Activated B cell treated with CpG ODN at 0.5 μM for 24 hours (primary cell): ENCODE results near the gene NPAS3. TPM values are rescaled to one million over a fixed set of nuclear protein-coding genes. Genes with fewer than 3 reads are reported as not detected.

Experiments used
- ATAC-seq: fragments of 200-7000 bp; cut with Tn5 transposase; one replicate; pipeline ENCODE4 v1.10.0; 2021; ENCODE audit warnings: low read depth, mild to moderate bottlenecking, moderate library complexity
- CTCF ChIA-PET: fragments of 350-600 bp; sonication (Branson Sonifier 250); formaldehyde crosslinking; loops from one replicate; lab custom pipeline; 2021; ENCODE audit warnings: antibody characterized with exemption; lab: Charles Lee
- POLR2A ChIA-PET: fragments of 350-600 bp; sonication (Branson Sonifier 250); formaldehyde crosslinking; loops from one replicate; lab custom pipeline; 2021; ENCODE audit warnings: antibody characterized with exemption; lab: Charles Lee
- DNase-seq: peaks from one replicate; pipeline ENCODE4 v3.0.0; 2022
- H3K27ac Mint-ChIP-seq: one replicate; pipeline ENCODE4 v1.8.0; 2020; ENCODE audit warnings: mixed read lengths
- H3K27me3 Mint-ChIP-seq: one replicate; pipeline ENCODE4 v1.8.0; 2021; ENCODE audit warnings: mixed read lengths
- H3K36me3 Mint-ChIP-seq: one replicate; pipeline ENCODE4 v1.8.0; 2021; ENCODE audit warnings: low read depth, mixed read lengths
- H3K4me1 Mint-ChIP-seq: one replicate; pipeline ENCODE4 v1.8.0; 2021; ENCODE audit warnings: mixed read lengths
- H3K4me3 Mint-ChIP-seq: one replicate; pipeline ENCODE4 v1.8.0; 2020; ENCODE audit warnings: mild to moderate bottlenecking, mixed read lengths
- H3K9me3 Mint-ChIP-seq: one replicate; pipeline ENCODE4 v1.8.0; 2020; ENCODE audit warnings: mixed read lengths
- CTCF ChIP-seq: fragments of 200-600 bp; IDR thresholded peaks from one replicate; pipeline ENCODE4 v1.8.0; 2022; ENCODE audit warnings: antibody characterized with exemption, mild to moderate bottlenecking
- intact Hi-C: fragments of 100-400 bp; cut with micrococcal nuclease; formaldehyde crosslinking; loops from one replicate; pipeline ENCODE4 v1.15.1; 2024
- total RNA-seq: library from RNA; stranded (reverse); gene quantifications from 2 replicates; pipeline ENCODE4 v1.2.3, GENCODE V29; 2022

Gene NPAS3
- total RNA-seq, 1 donor from 2014 or later = not detected

GRCh38 chr14:33412450-33412849, 473.8 kb downstream of the NPAS3 start:
- Mint-ChIP-seq H3K27ac (no peak overlapping the region), H3K4me3 (no peak overlapping the region), H3K27me3 (no peaks in the 10 kb centered on the region), H3K9me3 (no peaks in the 10 kb centered on the region), H3K4me1 (no peaks in the 10 kb centered on the region), H3K36me3 (no peaks in the 10 kb centered on the region)
- POLR2A ChIA-PET = no interaction called here
- ATAC-seq = no peak
- no peak for DNase-seq
- CTCF ChIA-PET = no interaction called here
- no peak for TF ChIP-seq CTCF
- intact Hi-C loops = no loop called here

DNA sequence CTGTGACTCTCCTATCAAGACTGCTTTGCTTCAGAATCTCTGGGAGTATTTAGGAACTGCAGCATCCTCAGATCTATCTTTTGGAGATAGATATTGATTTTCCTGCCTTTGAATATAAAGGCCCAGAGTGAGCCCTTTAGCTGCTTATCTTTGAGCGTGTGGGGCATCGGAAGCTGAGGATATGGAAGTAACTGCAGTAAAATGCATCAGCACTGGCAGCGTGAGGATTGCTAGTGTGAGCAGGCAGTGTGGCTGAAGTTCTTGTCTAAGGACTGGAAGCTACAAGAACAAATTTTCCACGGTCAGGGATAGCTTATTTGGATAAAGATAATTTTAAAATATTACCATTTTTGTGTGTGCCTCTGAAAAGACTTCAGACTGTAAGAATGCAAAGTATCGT, 474.7 kb downstream of the NPAS3 start:
- Mint-ChIP-seq H3K4me1 (no peaks in the 10 kb centered on the region), H3K27me3 (no peaks in the 10 kb centered on the region), H3K4me3 (no peak overlapping the region), H3K36me3 (no peaks in the 10 kb centered on the region), H3K27ac (no peak overlapping the region), H3K9me3 (no peaks in the 10 kb centered on the region)
- ChIA-PET CTCF (no interaction called here), POLR2A (interaction anchor here (0.6 kb wide), 1 partner anchor 45 kb away, joined by 3 read pairs; no protein-coding TSS in a partner anchor)
- DNase-seq (no peak), ATAC-seq (no peak)
- intact Hi-C loops = no loop called here
- TF ChIP-seq CTCF = no peak

DNA sequence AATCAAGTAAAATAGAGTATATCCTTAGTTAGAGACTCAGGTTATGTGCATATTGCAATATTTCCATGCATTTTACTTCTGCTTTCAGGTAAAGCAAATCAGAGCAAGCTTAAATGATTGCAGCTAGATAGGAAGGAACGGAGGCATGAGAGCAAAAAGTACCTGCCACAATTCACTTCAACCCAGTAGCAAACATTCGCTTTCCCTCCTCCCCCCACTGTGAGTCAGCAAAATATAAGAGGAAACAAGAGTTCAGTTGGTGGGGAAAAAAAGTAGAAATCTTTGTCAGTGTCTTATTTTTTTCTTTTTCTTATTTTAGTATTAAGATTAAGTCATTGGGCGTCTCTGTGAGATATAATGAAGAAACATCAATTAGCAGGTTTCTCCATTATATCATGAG, 475.4 kb downstream of the NPAS3 start:
- H3K4me3 Mint-ChIP-seq = no peak overlapping the region
- no peak for DNase-seq
- no peaks in the 10 kb centered on the region for H3K9me3 Mint-ChIP-seq
- no peak for TF ChIP-seq CTCF
- no peak overlapping the region for H3K27ac Mint-ChIP-seq
- H3K4me1 Mint-ChIP-seq = no peaks in the 10 kb centered on the region
- CTCF ChIA-PET = no interaction called here
- no peak for ATAC-seq
- intact Hi-C loops = no loop called here
- H3K27me3 Mint-ChIP-seq = no peaks in the 10 kb centered on the region
- POLR2A ChIA-PET = no interaction called here
- H3K36me3 Mint-ChIP-seq = no peaks in the 10 kb centered on the region

GRCh38 chr14:33420051-33420627, 481.5 kb downstream of the NPAS3 start:
- TF ChIP-seq CTCF = no peak
- no peaks in the 10 kb centered on the region for H3K4me1 Mint-ChIP-seq
- CTCF ChIA-PET = no interaction called here
- no peak overlapping the region for H3K27ac Mint-ChIP-seq
- H3K36me3 Mint-ChIP-seq = no peaks in the 10 kb centered on the region
- POLR2A ChIA-PET = no interaction called here
- H3K27me3 Mint-ChIP-seq = no peaks in the 10 kb centered on the region
- ATAC-seq = no peak
- no peak for DNase-seq
- H3K9me3 Mint-ChIP-seq = no peaks in the 10 kb centered on the region
- intact Hi-C loops = no loop called here
- no peak overlapping the region for H3K4me3 Mint-ChIP-seq

- ATAC-seq (no peak), DNase-seq (no peak)
- no peaks in the 10 kb centered on the region for H3K27me3 Mint-ChIP-seq
- no peaks in the 10 kb centered on the region for H3K4me1 Mint-ChIP-seq
- no peak overlapping the region for H3K4me3 Mint-ChIP-seq
- ChIA-PET POLR2A (no interaction called here), CTCF (no interaction called here)
- H3K36me3 Mint-ChIP-seq = no peaks in the 10 kb centered on the region
- H3K9me3 Mint-ChIP-seq = no peaks in the 10 kb centered on the region
- TF ChIP-seq CTCF = no peak
- H3K27ac Mint-ChIP-seq = no peak overlapping the region
- intact Hi-C loops = no loop called here
These were observed 491.8 kb downstream of the NPAS3 start for GRCh38 chr14:33430414-33431035.
